Transverse colon (tissue), 4 donors: ENCODE results near the gene THBS2.

Experiments used
- CTCF ChIP-seq, 5 experiments: fragments of 200-600 bp in 3 of 5; fragments of 450-650 bp in 2 of 5; sonication (generic) in 3 of 5; IDR thresholded peaks; 1 replicate in 2 of 5; 2 replicates in 3 of 5; pipeline ENCODE4 v1.5.1; 2016 to 2017; ENCODE audit warnings: antibody characterized with exemption in 5 of 5, inconsistent platforms in 3 of 5, mild to moderate bottlenecking in 2 of 5, moderate library complexity in 1 of 5
- POLR2A ChIP-seq: fragments of 450-650 bp; IDR thresholded peaks from one replicate; pipeline ENCODE4 v1.6.1; 2016; ENCODE audit warnings: antibody characterized with exemption, mild to moderate bottlenecking, moderate library complexity
- POLR2AphosphoS5 ChIP-seq, 3 donors: sonication (generic); formaldehyde crosslinking; IDR thresholded peaks; one replicate each; pipeline ENCODE4 v1.6.1; 2016; ENCODE audit warnings: antibody characterized with exemption in 3 of 3

- no peak for TF ChIP-seq CTCF (IDR thresholded peaks at IDR 0.05)
- TF ChIP-seq POLR2A = no peak
- TF ChIP-seq POLR2AphosphoS5 (IDR thresholded peaks at IDR 0.05) = no peak
Observed at GRCh38 chr6:169210611-169211010, 43.0 kb downstream of the THBS2 start.
